ENCODE data around the gene TRABD.

TRABD gene

GRCh38 chr22:50208939-50209892 is 23.5 kb downstream of the TRABD start:
- Histone ChIP-seq H3K9me3 (ENCODE audit: insufficient read depth, low read length, severe bottlenecking) (no peaks in the 10 kb centered on the region), H3K27ac (ENCODE audit: low read length) (no peak overlapping the region), H3K4me3 (ENCODE audit: low read depth in 1 of 2, low read length in 2 of 2) (no peak overlapping the region), H3K9ac (ENCODE audit: low read depth, low read length) (no peak overlapping the region), H3K27me3 (ENCODE audit: insufficient read depth, low read length, poor library complexity) (no peaks in the 10 kb centered on the region), H3K36me3 (ENCODE audit: insufficient read depth, low read length) (peaks cover 82% of the 10 kb centered on the region), H3K4me2 (ENCODE audit: insufficient read depth, low read length) (no peak overlapping the region), H3K79me2 (ENCODE audit: insufficient read depth, low read length) (peaks cover 29% of the 10 kb centered on the region), H2AFZ (ENCODE audit: low read depth, low read length) (no peak overlapping the region), H3K4me1 (ENCODE audit: insufficient read depth, low read length) (no peaks in the 10 kb centered on the region), H4K20me1 (ENCODE audit: insufficient read depth, low read length) (peaks cover 59% of the 10 kb centered on the region)
- ATAC-seq (ENCODE audit: insufficient read depth, low read depth), result peak; percentile 21; the same call in 2 of the 3 replicates
- no peak for DNase-seq
- TF ChIP-seq CTCF (IDR thresholded peaks at IDR 0.05; ENCODE audit: borderline replicate concordance, extremely low read depth, low read length, poor library complexity, severe bottlenecking) (no peak), EZH2 (IDR thresholded peaks at IDR 0.05; ENCODE audit: borderline replicate concordance, low read depth, low read length, severe bottlenecking) (no peak)

- peaks cover 83% of the 10 kb centered on the region for H3K36me3 ChIP-seq (ENCODE audit: insufficient read depth, low read length)
- TF ChIP-seq CTCF (IDR thresholded peaks at IDR 0.05; ENCODE audit: borderline replicate concordance, extremely low read depth, low read length, poor library complexity, severe bottlenecking) (peak; percentile 95), EZH2 (IDR thresholded peaks at IDR 0.05; ENCODE audit: borderline replicate concordance, low read depth, low read length, severe bottlenecking) (no peak)
- H4K20me1 ChIP-seq (ENCODE audit: insufficient read depth, low read length), result peaks cover 60% of the 10 kb centered on the region
- no peak overlapping the region for H2AFZ ChIP-seq (ENCODE audit: low read depth, low read length)
- H3K9me3 ChIP-seq (ENCODE audit: insufficient read depth, low read length, severe bottlenecking), result no peaks in the 10 kb centered on the region
- H3K4me2 ChIP-seq (ENCODE audit: insufficient read depth, low read length), result no peak overlapping the region
- peak; percentile 75 for ATAC-seq (ENCODE audit: insufficient read depth, low read depth)
- H3K4me1 ChIP-seq (ENCODE audit: insufficient read depth, low read length), result no peaks in the 10 kb centered on the region
- H3K27me3 ChIP-seq (ENCODE audit: insufficient read depth, low read length, poor library complexity), result no peaks in the 10 kb centered on the region
- DNase-seq, result peak; percentile 71
- H3K4me3 ChIP-seq (ENCODE audit: low read depth in 1 of 2, low read length in 2 of 2), result no peak overlapping the region
- no peak overlapping the region for H3K9ac ChIP-seq (ENCODE audit: low read depth, low read length)
- H3K27ac ChIP-seq (ENCODE audit: low read length), result no peak overlapping the region
- peaks cover 29% of the 10 kb centered on the region for H3K79me2 ChIP-seq (ENCODE audit: insufficient read depth, low read length)
Observed at GRCh38 chr22:50209893-50210292, 24.2 kb downstream of the TRABD start.

- H3K4me2 ChIP-seq (ENCODE audit: insufficient read depth, low read length), result no peak overlapping the region
- no peak for TF ChIP-seq EZH2 (IDR thresholded peaks at IDR 0.05; ENCODE audit: borderline replicate concordance, low read depth, low read length, severe bottlenecking)
- no peak for TF ChIP-seq CTCF (IDR thresholded peaks at IDR 0.05; ENCODE audit: borderline replicate concordance, extremely low read depth, low read length, poor library complexity, severe bottlenecking)
- no peak overlapping the region for H3K27ac ChIP-seq (ENCODE audit: low read length)
- H2AFZ ChIP-seq (ENCODE audit: low read depth, low read length), result no peak overlapping the region
- ATAC-seq (ENCODE audit: insufficient read depth, low read depth) (no peak), DNase-seq (no peak)
- no peaks in the 10 kb centered on the region for H3K4me1 ChIP-seq (ENCODE audit: insufficient read depth, low read length)
- H3K4me3 ChIP-seq (ENCODE audit: low read depth in 1 of 2, low read length in 2 of 2), result no peak overlapping the region
- H3K36me3 ChIP-seq (ENCODE audit: insufficient read depth, low read length), result peaks cover 86% of the 10 kb centered on the region
- H4K20me1 ChIP-seq (ENCODE audit: insufficient read depth, low read length), result peaks cover 66% of the 10 kb centered on the region
- H3K27me3 ChIP-seq (ENCODE audit: insufficient read depth, low read length, poor library complexity), result no peaks in the 10 kb centered on the region
- peaks cover 33% of the 10 kb centered on the region for H3K79me2 ChIP-seq (ENCODE audit: insufficient read depth, low read length)
- H3K9me3 ChIP-seq (ENCODE audit: insufficient read depth, low read length, severe bottlenecking), result no peaks in the 10 kb centered on the region
- H3K9ac ChIP-seq (ENCODE audit: low read depth, low read length), result no peak overlapping the region
Observed at GRCh38 chr22:50210378-50211139, 24.8 kb downstream of the TRABD start.
